NOMO-1 treated with DMSO at 0.1 percent for 48 hours (cell line): ENCODE measurements around the gene UXS1.

Experiments used
- DNase-seq: peaks from one replicate; lab custom pipeline; 2025; ENCODE audit not compliant: unreplicated experiment; lab: John Stamatoyannopoulos, UW

The UXS1 gene

DNA sequence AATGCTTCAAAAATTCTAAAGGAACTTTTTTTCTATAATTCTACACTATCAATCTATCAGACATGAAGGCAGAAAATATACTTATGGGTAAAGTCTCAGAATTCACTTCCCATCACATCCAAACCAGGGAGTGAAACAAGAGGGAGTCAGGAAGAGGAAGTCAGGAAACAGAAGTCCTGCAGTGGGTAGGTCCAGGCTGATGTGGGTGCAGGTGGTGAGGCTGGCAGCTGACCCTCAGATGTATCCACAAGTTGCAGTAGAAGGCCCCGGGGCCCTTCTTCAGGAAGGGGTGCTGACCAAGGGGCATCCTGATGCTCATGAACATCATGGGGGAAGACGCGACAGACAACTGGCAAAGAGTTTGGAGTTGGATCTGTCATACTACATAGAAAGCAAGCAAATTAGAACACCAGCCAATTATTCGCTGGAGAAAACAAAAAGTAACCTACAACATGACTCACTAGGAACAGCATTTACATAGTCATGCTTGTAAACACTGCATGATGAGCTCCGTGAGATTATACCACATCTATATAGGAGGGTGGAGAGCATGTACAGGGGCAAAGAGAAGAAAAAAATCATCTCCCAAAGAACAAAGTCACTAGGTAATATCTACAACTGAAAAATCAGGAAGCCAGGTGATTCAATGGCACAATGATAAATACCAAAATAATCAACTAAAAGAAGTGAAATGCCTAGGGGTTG, 4.2 kb downstream of the UXS1 start:
- DNase-seq: no peak

DNA sequence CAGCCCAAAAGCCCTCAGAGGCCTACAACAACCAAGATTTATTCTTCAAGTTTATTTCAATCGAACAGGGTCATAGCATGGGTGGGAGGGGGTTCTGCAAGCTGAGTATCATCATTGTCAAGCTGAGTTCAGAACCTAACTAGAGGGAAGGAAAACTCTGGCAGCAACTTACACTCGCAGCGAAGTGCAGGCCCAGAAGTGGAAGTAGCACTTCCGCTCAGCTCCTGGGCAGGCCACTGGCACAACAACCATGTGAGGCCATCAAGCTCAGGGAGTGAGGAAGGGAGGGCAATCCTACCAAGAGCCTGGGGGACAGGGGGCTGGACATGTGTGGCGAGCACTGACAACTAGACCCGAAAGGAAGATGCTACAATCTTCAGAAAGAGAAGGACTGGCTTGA, 4.8 kb downstream of the UXS1 start:
- peak; percentile 59 for DNase-seq

DNA sequence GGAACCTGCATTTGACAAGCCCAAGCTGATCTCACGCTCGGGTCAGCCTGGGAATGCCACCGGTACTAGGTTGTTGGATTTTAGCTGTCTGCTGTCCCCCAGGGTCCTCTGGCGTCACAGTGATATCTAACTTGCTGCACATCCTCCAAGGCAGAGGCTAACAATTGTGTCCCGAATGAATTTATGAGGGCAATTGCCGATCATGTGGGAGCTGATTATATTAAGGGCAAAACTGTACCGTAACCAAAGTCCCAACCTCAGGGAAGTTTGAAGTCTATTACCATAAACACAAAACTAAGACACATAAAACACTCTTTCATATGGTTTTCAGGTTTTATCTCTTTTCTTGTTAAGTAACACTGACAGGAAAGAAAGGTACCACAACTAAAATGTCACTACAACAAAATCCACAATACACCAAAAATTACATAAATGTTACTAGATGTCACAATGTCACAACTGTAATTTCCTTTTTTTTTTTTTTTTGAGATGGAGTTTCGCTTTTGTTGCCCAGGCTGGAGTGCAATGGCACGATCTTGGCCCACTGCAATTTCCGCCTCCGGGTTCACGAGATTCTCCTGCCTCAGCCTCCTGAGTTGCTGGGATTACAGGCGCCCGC, 6.7 kb downstream of the UXS1 start:
- peak; percentile 33 for DNase-seq

DNA sequence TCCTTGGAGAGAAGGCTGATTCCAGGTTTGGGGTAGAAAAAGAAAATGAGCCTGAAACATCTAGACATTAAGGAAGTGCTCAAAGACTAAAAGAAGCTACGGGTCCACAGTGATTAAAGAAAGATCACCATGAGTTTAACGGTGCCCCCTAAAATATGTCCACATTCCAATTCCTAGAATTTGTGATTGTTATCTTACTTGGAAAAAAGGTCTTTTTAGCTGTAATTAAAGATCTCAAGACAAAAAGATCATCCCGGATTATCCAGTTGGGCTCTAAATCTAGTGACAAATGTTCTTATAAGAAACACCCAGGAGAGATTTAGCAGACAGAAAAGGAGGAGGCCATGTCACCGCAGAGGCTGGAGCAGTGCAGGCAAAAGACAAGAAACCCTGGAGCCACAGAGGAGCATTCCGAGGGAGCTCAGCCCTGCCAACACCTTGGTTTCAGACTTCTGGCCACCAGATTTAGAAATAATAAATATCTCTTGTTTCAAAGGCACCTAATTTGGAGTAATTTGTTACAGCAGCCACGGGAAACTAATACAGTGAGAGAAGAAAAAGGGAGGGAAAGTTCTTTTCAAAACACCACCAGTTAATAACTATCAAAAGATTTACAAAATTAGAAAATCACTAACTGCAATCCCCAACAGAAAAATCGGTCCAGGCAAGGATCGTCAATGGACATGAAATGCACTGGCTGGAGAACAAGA, 8.5 kb downstream of the UXS1 start:
- no peak for DNase-seq

DNA sequence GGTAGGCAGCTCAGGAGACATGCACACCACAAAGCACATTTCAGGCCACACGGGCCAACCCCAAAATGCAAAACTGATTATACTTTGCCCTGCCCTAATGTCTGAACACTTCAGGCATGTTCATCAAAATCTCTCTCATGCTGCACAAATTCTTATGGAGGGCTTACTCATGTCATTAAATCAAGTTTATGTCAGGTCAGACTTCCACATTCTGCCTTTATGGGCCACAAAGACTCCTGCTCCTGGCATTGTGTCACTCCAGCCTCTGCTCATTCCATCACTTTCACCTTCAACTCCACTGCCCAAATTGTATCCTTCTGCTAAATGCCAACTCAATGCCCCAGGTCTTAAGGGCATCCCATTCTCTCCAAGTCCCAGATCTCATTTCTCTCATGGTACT, 9.2 kb downstream of the UXS1 start:
- DNase-seq: peak; percentile 32

- DNase-seq: no peak
Observed at GRCh38 chr2:106184394-106184793, 9.7 kb downstream of the UXS1 start.

DNA sequence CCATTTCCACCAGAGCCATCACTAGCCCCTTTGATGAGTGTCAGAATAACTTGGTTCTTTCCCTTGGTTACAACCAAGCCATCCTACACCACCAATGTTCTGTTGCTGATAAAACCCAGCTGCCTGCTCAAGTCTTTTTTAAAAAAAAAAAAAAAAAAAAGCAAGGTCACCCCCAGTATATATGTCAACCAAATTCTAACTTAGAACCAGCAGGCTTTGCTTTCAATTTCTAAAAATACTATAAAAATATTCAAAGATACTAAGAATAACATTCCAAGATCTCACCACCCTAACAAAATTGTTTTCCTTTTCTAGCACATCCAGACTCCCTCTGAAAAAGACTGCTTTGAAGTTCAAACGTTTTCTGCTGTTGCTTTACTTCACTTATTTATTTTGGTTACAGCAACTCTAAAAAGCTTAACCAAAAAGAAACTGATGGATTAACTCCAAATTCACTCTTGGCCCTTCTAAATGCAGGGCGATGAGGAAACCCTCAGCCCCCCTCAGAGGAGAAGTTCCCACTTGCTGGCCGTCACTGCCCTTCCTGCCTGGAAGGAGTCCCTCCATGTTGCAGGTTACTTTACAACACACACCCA, 10.9 kb downstream of the UXS1 start:
- no peak for DNase-seq

GRCh38 chr2:106181064-106181463, 13.0 kb downstream of the UXS1 start:
- no peak for DNase-seq

DNA sequence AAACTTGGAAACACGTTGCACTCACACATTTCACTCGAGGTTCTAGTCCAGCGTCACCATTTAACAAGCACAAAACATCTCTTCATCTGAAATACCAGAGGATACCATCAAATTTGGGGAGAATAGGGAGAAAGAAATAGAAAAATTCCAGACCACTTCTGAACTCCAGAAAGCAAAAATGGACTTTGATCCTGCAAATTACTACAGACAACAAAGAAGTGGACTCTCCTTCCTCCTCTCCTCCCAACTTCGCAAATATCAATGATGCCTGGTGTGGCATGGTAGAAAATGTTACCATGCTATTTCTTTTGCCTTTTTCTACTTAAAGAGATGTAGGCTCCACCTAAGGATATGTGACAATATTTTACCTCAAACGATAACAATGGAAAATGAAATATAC, 13.5 kb downstream of the UXS1 start:
- DNase-seq: no peak

- no peak for DNase-seq
Observed at GRCh38 chr2:106178716-106179115, 15.4 kb downstream of the UXS1 start.

DNA sequence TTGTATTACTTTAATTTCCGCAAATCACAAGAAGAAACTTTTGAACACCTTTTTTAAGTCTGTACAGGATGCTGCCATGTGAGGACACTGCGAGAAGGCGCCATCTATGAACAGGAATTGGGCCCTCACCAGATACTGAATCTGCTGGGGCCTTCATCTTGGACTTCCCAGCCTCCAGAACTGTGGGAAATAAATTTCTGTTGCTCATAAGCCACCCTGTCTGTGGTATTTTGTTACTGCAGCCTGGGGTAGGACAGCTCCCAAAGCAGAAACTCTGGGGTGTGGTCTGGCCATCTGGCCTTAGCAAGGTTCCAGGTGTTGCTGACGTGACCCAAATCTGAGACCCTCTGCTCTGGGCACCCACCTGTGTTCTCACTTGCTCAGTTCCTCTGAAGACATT, 16.5 kb downstream of the UXS1 start:
- no peak for DNase-seq

GRCh38 chr2:106176446-106177099, 17.5 kb downstream of the UXS1 start:
- DNase-seq: no peak

- no peak for DNase-seq
Observed at GRCh38 chr2:106175086-106175850, 18.8 kb downstream of the UXS1 start.

DNA sequence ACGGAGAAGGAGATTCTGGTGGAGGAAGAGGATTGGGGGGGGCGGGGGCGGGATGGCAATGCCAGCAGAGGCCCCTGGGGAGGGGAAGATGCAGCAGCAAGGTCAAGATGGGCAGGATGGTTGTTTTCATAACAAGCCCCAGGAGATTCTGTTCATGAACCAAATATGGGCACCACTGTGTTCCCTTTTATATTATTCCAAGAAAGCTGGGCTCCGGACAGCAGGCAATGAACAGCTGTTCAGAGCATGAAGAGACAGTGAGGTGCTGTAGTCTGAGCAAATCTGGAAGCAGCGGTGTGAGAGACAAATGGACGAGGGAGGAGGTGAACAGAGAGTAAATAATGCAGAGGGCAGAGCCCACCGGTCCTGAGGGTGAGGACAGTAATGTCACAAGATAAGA, 20.0 kb downstream of the UXS1 start:
- DNase-seq: no peak

DNA sequence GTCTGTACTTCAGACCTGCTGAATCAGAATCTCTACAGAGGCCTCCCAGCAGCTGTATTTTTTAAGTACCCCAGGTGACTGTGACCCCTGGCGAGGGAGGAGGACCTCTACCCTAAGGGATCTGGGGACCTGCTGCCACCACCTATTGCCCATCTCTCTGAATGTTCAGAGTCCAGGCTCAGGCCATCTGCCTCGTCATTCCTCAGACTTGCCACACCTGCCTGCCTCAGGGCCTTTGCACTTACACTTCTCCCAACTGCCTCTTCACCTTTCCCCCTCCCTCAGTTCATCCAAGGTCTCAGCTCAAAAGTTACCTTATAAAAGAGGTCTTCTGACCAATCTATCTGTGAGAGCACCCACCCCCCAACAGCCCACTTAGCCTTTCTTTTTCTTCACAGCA, 21.5 kb downstream of the UXS1 start:
- DNase-seq: no peak

- peak; percentile 29 for DNase-seq
Observed at GRCh38 chr2:106168657-106169056, 25.4 kb downstream of the UXS1 start.

- DNase-seq: no peak
Observed at GRCh38 chr2:106167067-106167466, 27.0 kb downstream of the UXS1 start.

DNA sequence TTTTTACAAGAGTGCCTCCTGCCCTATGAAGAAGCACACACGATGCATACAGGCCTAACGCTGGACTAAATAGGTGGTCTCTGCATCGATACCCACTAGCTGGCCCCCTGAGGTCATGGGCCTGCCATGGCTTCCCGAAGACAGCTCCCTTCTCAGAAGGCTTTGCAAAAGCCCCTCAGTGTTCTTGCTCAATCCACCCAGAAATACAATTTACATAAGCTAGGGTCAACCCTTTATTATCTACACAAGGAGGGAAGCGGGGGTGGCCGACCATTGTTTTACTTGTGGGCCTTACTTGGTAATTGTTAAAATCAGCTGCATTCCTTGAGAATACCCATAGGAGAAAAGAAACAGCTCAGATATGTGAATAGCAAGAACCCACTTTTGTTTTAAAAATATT, 28.5 kb downstream of the UXS1 start:
- DNase-seq: no peak

DNA sequence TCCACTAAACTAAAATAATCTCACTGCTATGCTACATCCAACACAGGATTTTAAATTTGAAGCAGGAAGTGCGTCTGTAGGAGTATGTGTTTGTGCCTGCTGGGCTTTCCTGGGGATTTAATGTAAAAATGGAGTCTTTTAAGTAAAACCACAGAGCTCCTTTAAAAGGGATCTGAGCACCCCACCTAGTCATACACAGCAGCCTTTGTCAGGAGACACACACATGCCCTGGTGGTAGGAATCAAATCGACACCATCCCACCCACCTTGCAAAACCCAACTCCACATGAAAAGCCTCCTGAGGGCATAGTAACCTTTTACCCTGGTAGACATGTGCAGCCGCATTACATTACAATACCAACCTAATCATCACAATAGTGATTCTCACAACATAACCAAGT, 29.1 kb downstream of the UXS1 start:
- no peak for DNase-seq

DNA sequence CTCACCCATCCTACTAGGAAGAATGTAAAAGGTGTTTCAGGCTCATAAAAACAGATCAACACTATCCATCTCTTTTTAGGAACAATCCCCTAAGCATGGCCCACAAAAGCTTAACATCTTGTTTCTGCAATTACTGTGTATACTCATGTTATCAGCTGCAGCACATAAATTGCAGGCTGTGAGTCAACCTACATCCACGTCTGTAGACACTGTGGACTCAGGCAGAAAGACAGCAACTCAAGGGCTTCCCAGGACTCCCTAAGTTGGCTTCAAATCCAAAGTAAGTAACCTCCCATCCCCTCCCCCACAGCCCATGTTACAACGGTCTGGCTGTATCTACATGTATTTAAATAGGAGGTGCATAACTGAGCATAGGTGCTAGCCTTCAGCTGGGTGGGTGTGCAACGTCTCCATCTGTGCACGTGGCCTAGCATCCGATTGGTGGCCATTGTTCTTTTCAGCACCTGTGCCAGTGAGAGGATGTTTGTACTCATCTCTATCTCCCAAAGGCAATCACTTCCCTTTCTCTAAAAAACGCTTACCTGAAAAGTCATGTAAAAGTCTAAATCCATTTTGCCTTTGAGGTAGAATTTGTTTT, 30.1 kb downstream of the UXS1 start:
- DNase-seq: no peak
